Middle frontal gyrus (tissue), 1 donor: ENCODE data around the gene UBE2F.
A peak's percentile ranks its signal among the peaks of the same experiment; 100 is the strongest.
"Not testable (repeated sequence)": the region's sequence is repeated elsewhere in the genome, so short reads cannot be mapped to it uniquely, and the experiment has no call there.

Experiments
- DNase-seq: peaks from one replicate; pipeline ENCODE4 v3.0.0-alpha.2; 2015; ENCODE audit warnings: low spot score; ENCODE audit errors: extremely low spot score

The UBE2F gene

DNA sequence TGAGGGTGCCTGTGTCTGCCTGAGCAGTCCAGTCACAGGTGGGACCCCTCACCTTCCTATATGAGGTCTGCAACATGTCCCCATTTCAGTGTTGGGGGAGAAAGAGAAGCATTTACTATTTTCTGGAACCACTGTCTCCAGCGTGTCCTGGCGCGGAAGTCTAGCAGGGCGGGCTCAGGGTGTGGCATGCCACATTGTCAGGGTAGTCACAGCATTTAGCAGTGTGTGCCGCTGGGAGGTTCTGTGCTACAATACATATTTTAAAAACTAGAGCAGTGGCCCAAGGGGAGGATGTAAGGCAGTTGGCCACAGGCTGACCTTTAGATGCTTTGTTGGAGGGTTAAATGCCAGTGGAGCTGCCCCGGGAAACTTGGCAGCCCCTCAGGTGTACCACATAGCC lies 12.5 kb downstream of the UBE2F start:
- DNase-seq = no peak

DNA sequence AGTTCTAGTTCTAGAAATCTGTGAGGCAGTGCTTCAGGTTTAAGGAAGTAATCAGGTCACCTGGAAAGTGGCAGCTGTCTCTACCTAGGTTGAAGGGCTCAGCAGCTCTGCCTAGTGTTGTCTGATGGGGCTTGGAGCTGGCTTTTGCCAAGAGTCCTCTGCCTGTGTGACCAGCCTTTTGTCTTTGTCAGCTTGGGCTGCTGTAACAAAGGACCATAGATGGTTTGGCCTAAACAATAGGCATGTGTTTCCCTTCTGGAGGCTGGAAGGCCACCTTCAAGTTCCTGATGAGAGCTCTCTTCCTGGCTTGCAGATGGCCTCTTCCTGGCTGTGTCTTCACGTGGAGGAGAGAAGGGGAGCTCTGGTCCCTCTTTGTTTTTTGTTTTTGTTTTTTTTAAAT lies 13.3 kb downstream of the UBE2F start:
- peak; percentile 32 for DNase-seq

- DNase-seq = no peak
These were observed 13.9 kb downstream of the UBE2F start for GRCh38 chr2:237980751-237981150.

DNA sequence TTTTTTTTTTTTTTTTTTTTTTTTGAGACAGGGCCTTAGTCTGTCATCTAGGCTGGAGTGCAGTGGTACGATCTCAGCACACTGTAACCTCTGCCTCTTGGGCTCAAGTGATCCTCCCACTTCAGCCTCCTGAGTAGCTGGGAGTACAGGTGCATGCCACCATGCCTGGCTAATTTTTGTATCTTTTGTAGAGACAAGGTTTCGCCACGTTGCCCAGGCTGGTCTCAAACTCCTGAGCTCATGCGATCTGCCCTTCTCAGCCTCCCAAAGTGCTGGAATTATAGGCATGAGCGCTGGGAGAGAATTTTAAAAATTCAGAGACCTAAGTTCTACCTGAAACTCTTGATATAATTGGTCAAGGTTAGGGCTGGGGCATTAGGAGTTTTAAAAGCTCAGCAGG lies 14.8 kb downstream of the UBE2F start:
- not testable (repeated sequence) for DNase-seq

GRCh38 chr2:237982039-237982725 lies 15.4 kb downstream of the UBE2F start:
- no peak for DNase-seq

DNA sequence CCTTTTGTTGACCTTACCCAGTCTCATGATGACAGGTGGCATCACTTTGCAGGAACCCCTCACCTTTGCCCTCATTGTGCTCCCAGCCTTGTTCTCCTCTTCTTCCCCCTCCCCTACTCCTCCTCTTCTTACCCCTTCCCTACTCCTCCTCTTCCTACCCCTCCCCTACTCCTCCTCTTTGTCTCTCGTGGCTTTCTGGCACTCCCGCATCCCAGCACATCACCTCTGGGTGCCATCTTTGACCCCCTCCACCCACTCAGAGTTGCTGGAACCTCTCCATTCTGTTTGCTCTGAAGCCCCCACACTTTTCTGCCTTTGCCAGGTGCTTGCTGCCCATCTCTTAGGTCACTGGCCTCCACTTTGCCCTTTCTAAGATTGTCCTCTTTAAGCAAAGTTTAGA lies 17.1 kb downstream of the UBE2F start:
- DNase-seq = no peak

DNA sequence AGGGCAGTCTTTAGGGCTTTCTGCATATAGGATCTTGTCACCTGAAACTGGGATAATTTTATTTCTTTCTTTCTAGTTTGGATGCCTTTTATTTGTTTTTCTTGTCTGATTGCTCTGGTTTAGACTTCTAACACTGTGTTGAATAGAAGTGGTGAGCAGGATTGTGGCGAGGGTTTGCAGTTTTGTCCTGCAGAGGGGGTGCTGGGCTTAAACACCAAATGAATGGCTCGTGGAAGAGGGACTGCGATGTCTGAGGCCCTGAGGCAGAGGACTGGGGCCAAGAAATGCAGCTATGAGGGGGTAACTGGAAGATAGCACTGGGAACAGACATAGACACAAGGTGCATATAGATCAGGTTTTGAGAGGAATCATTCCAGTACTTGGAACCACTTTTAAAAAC lies 20.5 kb downstream of the UBE2F start:
- no peak for DNase-seq

DNA sequence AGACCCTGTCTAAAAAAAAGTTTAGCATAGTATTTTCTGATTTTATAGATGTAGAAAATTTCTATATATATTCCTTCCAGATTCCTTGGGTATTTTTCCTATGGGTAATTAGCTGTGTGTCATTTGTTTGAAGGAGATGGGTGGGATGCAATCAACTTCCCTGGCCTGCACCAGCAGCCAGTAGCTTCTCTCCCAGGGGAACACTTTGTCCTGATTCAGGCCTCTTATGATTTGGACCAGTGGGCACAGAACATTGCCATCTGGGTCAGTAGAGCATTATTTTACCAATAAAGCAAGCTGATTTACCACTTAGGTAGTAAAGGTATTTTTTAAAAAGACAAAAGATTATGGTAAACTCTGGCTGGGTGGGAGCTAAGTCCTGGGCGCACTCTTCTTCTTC lies 26.9 kb downstream of the UBE2F start:
- no peak for DNase-seq

GRCh38 chr2:237995036-237995435 lies 28.2 kb downstream of the UBE2F start:
- no peak for DNase-seq

- no peak for DNase-seq
These were observed 29.3 kb downstream of the UBE2F start for GRCh38 chr2:237996021-237996593.

DNA sequence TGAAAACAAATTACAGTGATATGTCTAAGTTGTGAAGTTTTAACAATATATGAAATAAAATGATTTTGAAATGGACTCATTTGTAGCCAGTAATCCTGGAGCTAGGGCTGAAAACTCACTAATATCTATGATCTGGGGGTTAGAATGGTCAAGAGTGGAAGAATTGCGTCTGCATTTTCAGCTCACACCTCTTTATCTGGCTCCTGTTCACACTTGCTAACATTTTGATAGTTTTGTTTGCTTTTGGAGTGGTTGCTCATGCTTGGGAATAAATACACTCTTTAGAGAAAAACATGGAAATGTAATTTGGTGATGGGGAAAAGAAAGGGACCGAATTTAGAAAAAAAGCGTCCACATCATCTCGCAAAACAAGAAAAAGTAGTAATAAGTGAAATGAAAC lies 30.7 kb downstream of the UBE2F start:
- DNase-seq = no peak

DNA sequence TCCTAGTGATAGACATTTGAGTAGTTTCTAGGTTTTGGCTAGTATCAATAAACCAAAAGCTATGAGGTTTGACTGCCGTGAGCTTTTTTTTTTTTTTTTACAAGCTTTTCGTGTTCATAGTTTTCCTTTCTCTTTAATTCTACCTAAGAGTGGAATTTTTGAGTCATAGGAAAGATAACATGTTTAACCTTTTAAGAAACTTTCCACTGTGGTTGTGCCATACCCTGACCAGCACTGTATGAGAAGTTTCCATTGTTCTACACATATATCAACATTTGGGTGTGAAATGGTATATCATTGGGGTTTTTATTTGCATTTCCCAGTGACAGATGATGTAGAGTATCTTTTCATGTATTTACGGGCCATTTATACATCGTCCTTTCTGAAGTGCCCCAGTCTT lies 31.7 kb downstream of the UBE2F start:
- DNase-seq = no peak

GRCh38 chr2:238003234-238004031 lies 36.6 kb downstream of the UBE2F start:
- no peak for DNase-seq

GRCh38 chr2:238004077-238004830 lies 37.4 kb downstream of the UBE2F start:
- DNase-seq = no peak

DNA sequence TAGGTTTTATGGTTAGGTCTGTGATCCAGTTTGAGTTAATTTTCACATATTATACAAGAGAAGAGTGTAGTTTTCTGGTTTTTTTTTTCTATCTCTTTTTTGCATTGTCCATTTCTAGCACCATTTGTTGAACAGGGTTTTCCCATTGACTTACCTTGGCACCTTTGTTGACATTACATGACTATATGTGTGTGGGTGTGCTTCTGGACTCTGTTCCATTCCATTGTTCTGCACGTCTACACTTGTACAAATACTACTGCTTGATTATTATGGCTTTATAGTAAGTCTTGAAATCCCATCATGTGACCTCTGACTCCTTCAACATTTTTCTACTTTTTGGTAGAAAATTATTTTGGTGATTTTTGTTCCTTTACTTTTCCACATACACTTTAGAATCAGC lies 38.7 kb downstream of the UBE2F start:
- DNase-seq = no peak

DNA sequence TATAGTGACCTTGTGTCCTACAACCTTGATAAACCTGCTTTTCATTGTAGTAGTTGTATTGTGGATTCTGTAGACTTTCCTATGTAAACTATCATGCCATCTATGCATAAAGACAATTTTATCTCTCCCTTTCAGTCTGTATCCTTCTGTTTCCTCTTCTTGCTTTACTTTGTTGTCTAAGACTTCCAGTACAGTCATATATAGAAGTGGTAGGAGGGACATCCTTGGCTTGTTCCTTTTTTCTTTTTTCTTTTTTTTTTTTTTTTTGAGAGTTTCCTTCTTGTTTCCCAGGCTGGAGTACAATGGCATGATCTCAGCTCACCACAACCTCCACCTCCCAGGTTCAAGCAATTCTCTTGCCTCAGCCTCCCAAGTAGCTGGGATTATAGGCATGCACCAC lies 39.7 kb downstream of the UBE2F start:
- no peak for DNase-seq

DNA sequence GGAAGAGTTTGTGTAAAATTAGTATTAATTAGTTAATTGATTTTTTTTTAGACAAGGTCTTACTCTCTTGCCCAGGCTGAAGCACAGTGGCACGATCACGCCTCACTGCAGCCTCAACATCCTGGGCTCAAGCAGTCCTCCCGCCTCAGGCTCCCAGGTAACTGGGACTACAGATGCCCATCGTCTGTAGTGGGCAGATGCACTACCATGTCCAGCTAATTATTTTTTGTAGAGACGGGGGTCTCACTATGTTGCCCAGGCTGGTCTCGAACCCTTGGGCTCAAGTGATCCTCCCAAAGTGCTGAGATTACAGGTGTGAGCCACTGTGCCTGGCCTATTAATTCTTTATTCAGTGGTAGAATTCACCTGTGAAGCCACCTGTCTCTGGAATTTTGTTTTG lies 41.1 kb downstream of the UBE2F start:
- DNase-seq = no peak

GRCh38 chr2:238009563-238009962 lies 42.7 kb downstream of the UBE2F start:
- DNase-seq = peak; percentile 24

DNA sequence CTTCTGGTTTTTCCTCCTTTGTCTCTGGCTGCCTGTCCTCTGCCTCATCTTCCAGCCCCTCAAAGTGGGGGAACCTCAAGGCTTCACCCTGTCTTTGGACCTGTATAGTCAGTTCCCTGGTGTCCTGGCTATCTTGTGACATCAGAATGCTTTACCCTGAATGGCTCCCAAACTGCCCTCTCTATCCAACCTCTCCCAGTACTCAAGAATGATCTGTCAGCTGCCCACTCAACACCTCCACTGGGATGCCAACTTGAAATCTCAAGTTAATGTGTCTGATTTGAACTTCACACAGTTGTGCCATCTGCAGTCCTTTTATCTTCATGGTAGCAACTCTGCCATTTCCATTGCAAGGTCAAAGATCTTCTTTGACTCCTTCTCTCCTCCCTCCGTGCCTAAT lies 43.8 kb downstream of the UBE2F start:
- no peak for DNase-seq

GRCh38 chr2:238013806-238014205 lies 47.0 kb downstream of the UBE2F start:
- DNase-seq = no peak

DNA sequence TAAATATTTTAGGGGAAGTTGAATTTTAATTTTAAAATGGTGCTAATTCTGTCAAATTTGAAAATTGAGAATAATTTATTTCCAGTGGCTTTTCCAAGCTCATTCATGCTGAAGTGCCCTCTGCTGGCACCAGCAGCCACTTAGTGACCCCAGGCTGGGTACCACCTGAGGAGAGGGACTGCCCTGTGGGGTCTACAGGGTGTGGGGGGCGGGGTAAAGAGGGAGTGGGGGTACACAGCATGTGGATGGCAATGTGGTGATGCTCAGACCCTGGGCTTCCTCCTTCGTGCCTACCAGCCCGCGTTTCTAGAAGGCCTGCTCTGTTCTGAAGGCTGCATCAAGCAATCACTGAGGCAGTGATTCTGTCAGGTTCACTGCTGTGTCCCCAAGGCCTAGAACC lies 48.9 kb downstream of the UBE2F start:
- no peak for DNase-seq

GRCh38 chr2:238016526-238016925 lies 49.7 kb downstream of the UBE2F start:
- no peak for DNase-seq
